ENCODE results near the gene SRGAP3. TPM values are rescaled to one million over a fixed set of nuclear protein-coding genes. Genes with fewer than 3 reads are reported as not detected.

Gene SRGAP3
- total RNA-seq, 2 donors from 2014 or later = 5.7 to 6.1 TPM

GRCh38 chr3:9211155-9211950 lies 38.1 kb downstream of the SRGAP3 start:
- Histone ChIP-seq H3K36me3 (no peaks in the 10 kb centered on the region), H3K4me3 (no peak overlapping the region), H3K9ac (ENCODE audit: low read depth in 2 of 2, low read length in 2 of 2) (no peak overlapping the region), H3K27ac (no peak overlapping the region), H3K4me1 (no peaks in the 10 kb centered on the region), H3K27me3 (no peaks in the 10 kb centered on the region), H3K9me3 (no peaks in the 10 kb centered on the region)
- intact Hi-C loops (cut with DNase I) = no loop called here
- no peak for DNase-seq
- TF ChIP-seq CTCF (IDR thresholded peaks at IDR 0.05) = no peak

- Histone ChIP-seq H3K4me3 (no peak overlapping the region), H3K36me3 (no peaks in the 10 kb centered on the region), H3K27me3 (no peaks in the 10 kb centered on the region), H3K4me1 (no peaks in the 10 kb centered on the region), H3K9me3 (no peaks in the 10 kb centered on the region), H3K9ac (ENCODE audit: low read depth in 2 of 2, low read length in 2 of 2) (no peak overlapping the region), H3K27ac (no peak overlapping the region)
- intact Hi-C loops (cut with DNase I) = no loop called here
- TF ChIP-seq CTCF (IDR thresholded peaks at IDR 0.05) = no peak
- DNase-seq = no peak
These were observed 39.7 kb downstream of the SRGAP3 start for GRCh38 chr3:9209777-9210176.

- no peaks in the 10 kb centered on the region for H3K27me3 ChIP-seq
- no peak overlapping the region for H3K27ac ChIP-seq
- no peak overlapping the region for H3K9ac ChIP-seq (ENCODE audit: low read depth in 2 of 2, low read length in 2 of 2)
- intact Hi-C loops (cut with DNase I) = no loop called here
- no peaks in the 10 kb centered on the region for H3K9me3 ChIP-seq
- no peak for DNase-seq
- H3K4me3 ChIP-seq = no peak overlapping the region
- no peak for TF ChIP-seq CTCF (IDR thresholded peaks at IDR 0.05)
- no peaks in the 10 kb centered on the region for H3K36me3 ChIP-seq
- no peaks in the 10 kb centered on the region for H3K4me1 ChIP-seq
These were observed 40.8 kb downstream of the SRGAP3 start for GRCh38 chr3:9208605-9209152.

GRCh38 chr3:9207116-9207763 lies 42.2 kb downstream of the SRGAP3 start:
- DNase-seq = peak; percentile 27
- no peaks in the 10 kb centered on the region for H3K27me3 ChIP-seq
- intact Hi-C loops (cut with DNase I) = no loop called here
- H3K36me3 ChIP-seq = no peaks in the 10 kb centered on the region
- H3K4me1 ChIP-seq = no peaks in the 10 kb centered on the region
- H3K4me3 ChIP-seq = no peak overlapping the region
- no peak overlapping the region for H3K9ac ChIP-seq (ENCODE audit: low read depth in 2 of 2, low read length in 2 of 2)
- H3K9me3 ChIP-seq = no peaks in the 10 kb centered on the region
- TF ChIP-seq CTCF (IDR thresholded peaks at IDR 0.05) = no peak
- H3K27ac ChIP-seq = peak overlapping the region; percentile 46

GRCh38 chr3:9206287-9206686 lies 43.2 kb downstream of the SRGAP3 start:
- Histone ChIP-seq H3K9me3 (no peaks in the 10 kb centered on the region), H3K4me1 (no peaks in the 10 kb centered on the region), H3K27ac (no peak overlapping the region), H3K27me3 (no peaks in the 10 kb centered on the region), H3K4me3 (no peak overlapping the region), H3K9ac (ENCODE audit: low read depth in 2 of 2, low read length in 2 of 2) (no peak overlapping the region), H3K36me3 (no peaks in the 10 kb centered on the region)
- DNase-seq = no peak
- TF ChIP-seq CTCF (IDR thresholded peaks at IDR 0.05) = no peak
- intact Hi-C loops (cut with DNase I) = no loop called here

All from colonic mucosa (tissue), 4 donors.